IPS-11a (cell line): ENCODE measurements around the gene PAK1IP1.
"Not testable (repeated sequence)": the region's sequence is repeated elsewhere in the genome, so short reads cannot be mapped to it uniquely, and the experiment has no call there.

ENCODE experiments used
- H3K4me3 ChIP-seq: one replicate; pipeline ENCODE4 v1.5.1; 2013; ENCODE audit warnings: low read depth, low read length, control low read depth

Gene PAK1IP1

DNA sequence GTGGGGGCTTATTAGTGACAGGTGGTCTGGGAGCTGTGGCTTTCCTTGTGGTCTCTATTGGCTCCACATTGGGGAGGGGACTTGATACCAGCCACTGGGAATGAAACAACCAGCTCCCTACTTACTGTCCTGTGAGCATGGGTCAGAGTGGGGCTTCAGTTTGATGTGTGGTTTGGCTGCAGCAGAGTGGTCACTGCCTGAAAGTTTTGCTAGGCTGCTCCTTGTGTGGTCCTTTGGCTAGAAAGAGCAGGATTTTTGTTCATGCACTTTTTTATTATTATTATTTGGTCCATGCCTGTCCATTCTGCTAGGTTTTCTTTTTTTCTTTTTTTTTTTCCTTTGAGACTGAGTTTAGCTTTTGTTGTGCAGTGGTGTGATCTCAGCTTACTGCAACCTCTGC, 45.3 kb downstream of the PAK1IP1 start:
- no peak overlapping the region for H3K4me3 ChIP-seq

DNA sequence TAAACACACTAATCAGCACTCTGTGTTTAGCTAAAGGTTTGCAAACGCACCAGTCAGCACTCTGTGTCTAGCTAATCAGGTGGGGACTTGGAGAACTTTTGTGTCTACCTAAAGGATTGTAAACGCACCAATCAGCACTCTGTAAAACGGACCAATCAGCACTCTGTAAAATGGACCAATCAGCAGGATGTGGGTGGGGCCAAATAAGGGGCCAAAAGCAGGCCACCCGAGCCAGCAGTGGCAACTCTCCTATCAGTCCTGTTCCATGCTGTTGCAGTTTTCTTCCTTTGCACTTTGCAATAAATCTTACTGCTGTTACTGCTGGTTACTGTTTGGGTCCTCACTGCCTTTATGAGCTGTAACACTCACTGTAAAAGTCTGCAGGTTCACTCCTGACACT, 46.9 kb downstream of the PAK1IP1 start:
- H3K4me3 ChIP-seq, result not testable (repeated sequence)

DNA sequence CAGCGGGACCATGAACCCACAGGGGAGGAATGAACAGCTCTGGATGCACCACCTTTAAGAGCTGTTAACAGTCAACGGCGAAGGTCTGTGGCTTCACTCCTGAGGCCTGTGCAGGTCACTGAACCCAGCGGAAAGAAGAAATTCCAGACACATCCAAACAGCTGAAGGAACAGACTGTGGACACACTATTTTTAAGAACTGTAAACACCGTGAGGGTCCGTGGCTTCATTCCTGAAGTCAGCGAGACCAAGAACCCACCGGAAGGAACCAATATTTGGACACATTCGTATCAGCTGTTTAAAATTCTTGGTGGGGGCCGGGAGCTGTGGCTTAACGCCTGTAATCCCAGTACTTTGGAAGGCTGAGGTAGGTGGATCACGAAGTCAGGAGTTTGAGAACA, 47.5 kb downstream of the PAK1IP1 start:
- no peak overlapping the region for H3K4me3 ChIP-seq

DNA sequence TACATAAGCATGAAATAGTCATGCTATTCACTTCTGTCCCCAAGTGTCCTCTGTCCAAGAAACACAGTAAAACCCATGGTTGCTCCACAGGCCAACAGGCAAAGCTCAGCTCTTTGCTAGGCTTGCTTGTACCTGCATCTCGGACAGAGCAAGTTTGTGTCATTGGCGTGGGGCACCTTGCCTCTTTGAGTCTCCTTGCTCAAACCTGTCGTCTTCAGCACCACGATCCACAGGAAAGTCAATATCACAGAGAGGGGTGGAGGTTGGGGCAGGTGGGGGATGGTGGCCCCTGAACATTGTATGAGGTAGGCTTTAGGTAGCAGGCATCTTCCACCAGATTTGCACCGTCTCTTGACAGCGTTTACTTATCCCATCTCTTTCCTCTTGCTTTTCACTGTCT, 48.7 kb downstream of the PAK1IP1 start:
- H3K4me3 ChIP-seq, result no peak overlapping the region

DNA sequence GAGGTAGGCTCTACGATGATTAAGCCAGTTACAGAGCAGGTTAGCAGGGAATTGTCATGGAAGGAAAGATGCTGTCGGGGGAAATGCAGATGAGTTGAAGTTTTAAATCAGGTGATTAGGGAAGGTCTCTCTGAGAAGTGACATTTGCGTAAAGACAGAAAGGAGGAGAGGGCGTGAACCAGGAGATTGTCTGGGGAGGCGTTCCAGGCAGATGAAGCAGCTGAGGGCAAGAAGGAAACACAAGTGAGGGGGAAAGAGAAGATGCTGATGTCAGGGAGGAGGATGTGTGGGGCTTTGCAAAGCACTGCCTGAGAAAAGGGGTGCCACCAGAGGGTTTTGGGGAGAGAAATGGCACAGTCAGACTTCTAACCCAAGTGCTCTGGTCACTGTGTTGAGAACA, 50.3 kb downstream of the PAK1IP1 start:
- no peak overlapping the region for H3K4me3 ChIP-seq

DNA sequence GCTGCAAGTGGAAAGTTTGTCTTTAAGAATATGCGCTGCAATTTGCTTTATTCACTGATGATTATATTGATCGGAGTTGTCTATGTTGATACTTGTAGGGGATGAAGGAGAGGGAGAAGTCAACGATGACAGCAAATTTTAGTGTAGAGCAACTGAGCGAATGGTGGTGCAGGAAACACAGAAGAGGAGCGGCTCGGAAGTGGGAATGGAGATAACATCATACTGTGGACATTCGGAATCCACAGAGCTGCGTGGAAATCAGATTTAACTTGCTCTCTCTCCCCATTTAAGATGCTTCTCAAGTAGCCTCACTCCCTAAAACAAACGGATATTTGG, 52.1 kb downstream of the PAK1IP1 start:
- peak overlapping the region; percentile 87 for H3K4me3 ChIP-seq

DNA sequence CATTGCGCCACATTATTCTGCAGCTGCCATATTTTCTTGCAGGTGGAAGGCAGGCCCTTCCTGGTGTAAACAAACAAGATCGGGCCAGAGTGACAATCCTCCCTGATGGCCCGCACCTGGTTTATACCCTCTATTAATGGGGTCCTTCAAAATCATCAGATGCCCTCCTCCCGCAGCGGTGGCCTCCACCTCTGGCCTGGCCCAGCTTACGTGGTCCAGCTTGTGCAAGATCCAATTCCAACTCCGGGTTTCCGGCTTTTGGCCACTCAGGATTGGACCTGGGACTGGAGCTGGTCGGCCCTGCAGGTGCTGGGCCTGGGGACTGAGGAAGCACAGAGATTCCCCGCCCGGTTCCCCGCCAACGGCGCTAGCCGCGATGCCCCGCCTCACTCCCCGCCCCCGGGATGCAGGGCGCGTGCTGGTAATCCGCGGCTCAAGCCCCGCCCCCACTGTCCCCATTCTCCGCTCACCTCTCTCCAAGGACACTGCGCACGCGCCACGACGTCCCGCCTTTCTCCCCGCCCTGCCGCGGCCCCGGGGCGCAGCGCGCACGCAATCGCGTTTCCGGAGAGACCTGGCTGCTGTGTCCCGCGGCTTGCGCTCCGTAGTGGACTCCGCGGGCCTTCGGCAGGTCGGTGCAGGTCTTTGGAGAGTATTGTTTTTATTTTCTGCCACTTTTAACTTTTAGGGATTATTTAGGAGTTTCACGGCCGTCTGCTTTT, 52.6 kb downstream of the PAK1IP1 start, which contains the start of gene TMEM14B:
TMEM14B (plus strand) TSS at position 555 of the 722 bp plus-strand sequence. CDS start 1,441 bp downstream, outside the sequence.
- peak within 1 kb of the TSS; percentile 87 for H3K4me3 ChIP-seq

DNA sequence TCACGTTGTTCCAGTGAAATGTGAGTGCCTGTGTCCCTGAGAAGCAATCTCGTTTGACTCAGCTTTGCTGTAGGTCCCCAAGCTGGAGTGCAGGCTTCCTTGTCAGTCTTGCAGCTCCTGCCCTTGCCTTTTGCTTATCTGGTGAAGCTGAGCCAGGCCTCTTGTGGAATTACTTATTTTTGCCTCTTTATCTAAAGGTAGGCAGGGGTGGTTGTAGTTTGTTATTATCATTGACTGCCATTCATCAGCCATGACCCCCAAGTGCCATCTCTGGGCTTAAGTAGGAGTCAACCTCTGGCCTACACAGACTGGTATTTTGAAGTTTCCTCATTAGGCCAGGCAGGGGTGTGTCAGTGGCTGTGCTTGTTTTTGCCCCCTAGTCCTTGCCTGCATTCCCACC, 55.0 kb downstream of the PAK1IP1 start:
- H3K4me3 ChIP-seq, result no peak overlapping the region

DNA sequence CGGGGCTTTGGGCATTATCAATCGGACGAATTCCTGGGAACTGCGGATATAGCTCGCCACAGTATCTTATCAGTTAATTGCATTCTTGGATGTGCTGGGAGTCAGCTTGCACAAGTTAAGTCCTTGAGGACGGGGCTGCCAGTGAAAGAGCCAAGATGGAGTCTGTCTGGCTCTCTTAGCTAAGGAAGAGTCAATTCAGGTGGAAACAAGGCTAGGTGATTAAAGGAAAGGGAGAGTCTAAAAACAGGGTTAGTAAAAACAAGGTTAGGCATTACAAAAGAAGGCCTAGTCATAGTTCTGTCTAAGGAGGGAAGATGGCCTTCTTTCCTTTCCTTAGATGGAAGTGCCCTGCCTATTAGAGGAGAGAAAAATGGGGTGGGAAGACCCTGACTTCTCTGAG, 55.8 kb downstream of the PAK1IP1 start:
- not testable (repeated sequence) for H3K4me3 ChIP-seq

DNA sequence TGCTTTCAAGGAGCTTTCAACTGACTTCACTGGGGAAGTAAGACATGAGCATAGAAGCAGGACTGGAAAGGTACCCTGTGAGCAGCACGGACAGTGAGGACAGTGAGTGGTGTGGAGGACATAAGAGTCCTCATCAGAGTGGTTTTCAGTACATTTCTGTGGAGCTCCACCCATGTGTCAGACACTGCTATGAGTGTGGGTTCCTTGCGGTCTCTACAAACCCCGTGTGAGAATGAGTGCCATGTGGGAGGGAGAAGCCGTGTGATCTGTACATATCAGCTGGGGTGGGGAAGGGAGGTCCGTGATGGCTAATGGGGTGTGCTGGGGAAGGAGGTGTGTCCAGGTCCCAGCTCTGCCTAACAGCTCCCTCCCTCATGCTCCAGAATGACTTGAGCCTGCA, 57.0 kb downstream of the PAK1IP1 start:
- H3K4me3 ChIP-seq, result not testable (repeated sequence)

DNA sequence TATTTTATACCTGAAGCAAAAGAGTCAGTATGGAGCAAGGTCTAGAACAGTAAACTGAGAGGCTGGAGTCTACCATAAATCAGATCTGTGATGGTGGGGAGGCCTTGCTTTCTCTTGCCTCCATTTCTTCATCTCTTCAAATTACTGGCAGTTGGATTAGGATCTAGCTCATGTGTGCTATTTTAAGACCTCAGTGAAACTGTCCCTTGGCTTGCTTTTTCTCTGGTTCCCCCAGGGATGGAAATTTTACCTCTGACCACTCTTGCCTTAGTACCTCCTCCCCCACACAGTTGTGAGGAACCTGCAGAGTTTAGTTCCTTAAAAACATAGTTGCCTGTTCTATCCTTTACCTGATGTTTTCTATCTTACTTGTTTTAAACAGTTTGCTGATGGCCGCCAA, 61.3 kb downstream of the PAK1IP1 start:
- H3K4me3 ChIP-seq, result no peak overlapping the region
